Stimulated activated naive CD8-positive, alpha-beta T cell treated with anti-CD3 and anti-CD28 coated beads, Interleukin-15, Interleukin-2, amounts not matched to agents 100 U/mL and 50 U/mL, for 24 hours (primary cell): Measurements from ENCODE around the gene SGCE.
"Not testable (repeated sequence)": the region's sequence is repeated elsewhere in the genome, so short reads cannot be mapped to it uniquely, and the experiment has no call there.

ENCODE experiments used
- ATAC-seq: fragments of 150-1000 bp; cut with Tn5 transposase; one replicate; pipeline ENCODE4 v1.10.0; 2021
- DNase-seq: peaks from one replicate; pipeline ENCODE4 v3.0.0; 2021

The SGCE gene, protein sequence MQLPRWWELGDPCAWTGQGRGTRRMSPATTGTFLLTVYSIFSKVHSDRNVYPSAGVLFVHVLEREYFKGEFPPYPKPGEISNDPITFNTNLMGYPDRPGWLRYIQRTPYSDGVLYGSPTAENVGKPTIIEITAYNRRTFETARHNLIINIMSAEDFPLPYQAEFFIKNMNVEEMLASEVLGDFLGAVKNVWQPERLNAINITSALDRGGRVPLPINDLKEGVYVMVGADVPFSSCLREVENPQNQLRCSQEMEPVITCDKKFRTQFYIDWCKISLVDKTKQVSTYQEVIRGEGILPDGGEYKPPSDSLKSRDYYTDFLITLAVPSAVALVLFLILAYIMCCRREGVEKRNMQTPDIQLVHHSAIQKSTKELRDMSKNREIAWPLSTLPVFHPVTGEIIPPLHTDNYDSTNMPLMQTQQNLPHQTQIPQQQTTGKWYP

GRCh38 chr7:94655848-94656657, at the start of gene SGCE:
Gene SGCE (minus strand): TSS chr7:94656133. CDS start chr7:94656098, 35 bp downstream.
- DNase-seq (peak; percentile 75), ATAC-seq (no peak)

DNA sequence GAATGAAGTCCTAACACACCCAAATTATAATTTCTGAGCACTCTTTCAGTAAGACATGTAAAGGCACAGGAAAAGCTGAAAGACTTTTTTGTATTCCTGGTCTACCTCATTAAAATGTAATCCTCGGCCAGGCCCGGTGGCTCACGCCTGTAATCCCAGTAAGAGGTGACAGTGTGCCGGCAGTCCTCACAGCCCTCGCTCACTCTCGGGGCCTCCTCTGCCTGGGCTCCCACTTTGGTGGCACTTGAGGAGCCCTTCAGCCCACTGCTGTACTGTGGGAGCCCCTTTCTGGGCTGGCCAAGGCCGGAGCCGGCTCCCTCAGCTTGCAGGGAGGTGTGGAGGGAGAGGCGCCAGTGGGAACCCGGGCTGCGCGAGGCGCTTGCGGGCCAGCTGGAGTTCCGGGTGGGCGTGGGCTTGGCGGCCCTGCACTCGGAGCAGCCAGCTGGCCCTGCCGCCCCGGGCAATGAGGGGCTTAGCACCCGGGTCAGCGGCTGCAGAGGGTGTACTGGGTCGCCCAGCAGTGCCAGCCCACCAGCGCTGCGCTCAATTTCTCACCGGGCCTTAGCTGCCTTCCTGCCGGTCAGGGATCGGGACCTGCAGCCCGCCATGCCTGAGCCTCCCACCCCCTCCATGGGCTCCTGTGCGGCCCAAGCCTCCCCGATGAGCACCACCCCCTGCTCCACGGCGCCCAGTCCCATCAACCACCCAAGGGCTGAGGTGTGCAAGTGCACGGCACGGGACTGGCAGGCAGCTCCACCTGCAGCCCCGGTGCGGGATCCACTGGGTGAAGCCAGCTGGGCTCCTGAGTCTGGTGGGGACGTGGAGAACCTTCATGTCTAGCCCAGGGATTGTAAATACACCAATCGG, 49.5 kb upstream of the SGCE start:
- ATAC-seq, result not testable (repeated sequence)

DNA sequence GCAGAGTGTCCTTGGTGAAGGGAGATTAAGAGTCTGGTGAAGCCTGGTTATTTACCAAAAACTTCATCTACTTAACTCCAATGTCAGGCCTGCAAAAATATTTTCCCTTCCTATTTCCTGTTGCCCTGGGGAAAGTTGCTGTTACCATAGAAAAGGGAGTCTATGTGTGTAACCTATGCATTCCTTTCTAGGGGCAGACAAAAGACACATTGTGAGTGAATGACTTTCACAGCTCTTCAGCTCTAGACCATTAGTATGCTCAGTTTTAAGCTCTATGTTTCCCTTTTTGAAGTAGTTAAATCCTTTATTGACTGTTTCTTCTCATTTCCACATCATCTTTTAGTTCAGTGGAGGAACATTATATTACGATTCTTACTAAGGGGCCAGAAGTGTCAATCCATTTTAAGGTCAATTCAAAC, 45.6 kb upstream of the SGCE start:
- no peak for DNase-seq
- no peak for ATAC-seq

More for the DNA sequence above, 49.5 kb upstream of the SGCE start:
- DNase-seq, result not testable (repeated sequence)

- no peak for ATAC-seq
- no peak for DNase-seq
Measured at GRCh38 chr7:94700926-94701554, 45.1 kb upstream of the SGCE start.

DNA sequence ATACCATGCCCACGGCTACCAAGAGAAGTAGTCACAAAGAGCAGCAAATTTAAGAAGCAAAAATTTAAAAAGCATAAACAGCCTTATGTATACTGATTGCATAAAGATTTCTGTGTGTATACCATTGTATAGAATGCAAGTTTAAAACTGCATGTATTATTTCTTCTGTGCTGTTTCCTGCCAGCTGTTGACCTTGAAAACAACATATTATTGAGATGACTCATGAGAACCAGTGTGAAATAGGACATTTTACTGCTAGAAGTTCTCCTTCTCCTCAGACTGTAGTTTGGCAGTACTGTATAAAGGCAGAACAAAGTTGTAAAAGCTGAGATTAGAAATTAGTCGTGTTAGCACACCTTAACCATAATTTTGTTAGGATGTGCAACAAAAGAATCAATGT, 42.3 kb upstream of the SGCE start:
- DNase-seq (no peak), ATAC-seq (no peak)

DNA sequence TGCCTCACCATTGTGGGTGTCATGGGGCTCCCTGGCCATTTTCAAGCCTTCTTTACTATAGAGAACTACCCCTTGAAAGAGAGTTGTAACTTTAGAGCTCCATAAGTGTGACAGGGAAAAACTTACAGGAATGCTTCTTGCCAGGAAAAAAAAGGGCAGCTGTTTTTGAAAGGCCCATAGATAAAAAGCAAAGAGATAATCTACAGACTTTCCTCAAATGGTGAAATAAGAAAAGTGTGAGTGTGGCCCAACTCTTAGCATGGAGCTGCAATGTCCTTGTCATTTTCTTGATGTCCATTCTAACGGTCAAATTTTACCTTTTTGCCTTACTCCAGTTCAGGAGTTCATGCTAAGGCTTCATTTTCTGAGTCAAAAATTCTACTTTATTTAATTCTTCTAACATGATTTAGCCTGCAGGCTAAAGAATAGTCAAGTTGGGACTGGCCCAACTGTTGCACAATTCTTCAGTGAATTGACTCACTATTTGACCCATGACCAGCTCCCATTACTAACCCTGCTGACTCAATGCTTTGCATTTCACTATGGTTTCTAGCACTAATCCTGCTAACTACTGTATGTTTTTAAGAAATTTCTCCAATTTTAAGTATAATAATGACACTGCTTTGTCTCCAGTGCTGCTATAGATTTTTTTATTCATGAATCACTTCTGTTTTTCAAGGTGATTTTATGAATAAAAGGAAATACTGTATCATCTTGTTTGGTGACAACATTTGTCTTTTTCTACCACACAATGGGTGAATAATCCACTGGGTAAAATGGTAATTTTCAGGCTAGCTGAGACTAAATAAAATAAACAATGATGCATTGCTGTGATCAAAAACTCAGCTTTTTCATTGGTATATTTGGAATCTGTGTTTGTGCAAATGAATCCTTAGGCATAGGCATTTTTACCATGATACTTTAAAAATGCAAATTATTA, 41.4 kb upstream of the SGCE start:
- DNase-seq (no peak), ATAC-seq (no peak)

GRCh38 chr7:94687810-94688209, 31.9 kb upstream of the SGCE start:
- ATAC-seq (no peak), DNase-seq (no peak)

- no peak for ATAC-seq
- no peak for DNase-seq
Measured at GRCh38 chr7:94687076-94687475, 31.1 kb upstream of the SGCE start.

DNA sequence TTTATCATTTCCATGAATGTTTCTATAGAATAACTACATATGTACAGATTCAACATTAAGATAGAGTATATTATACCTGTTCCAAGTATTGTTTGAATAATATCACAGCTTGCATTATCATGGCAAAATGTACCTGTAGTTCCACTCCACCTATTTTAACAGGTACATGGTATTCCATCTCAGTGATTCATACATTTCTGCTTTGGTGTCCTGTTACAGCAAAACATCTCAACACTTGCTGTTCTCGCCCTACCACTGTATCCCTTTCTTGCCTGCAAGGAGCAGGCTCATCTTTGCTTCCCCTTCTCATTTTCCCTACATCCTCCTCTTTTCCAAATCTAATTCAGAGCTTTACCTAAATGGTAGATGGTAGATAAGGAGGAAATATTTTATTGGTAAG, 27.1 kb upstream of the SGCE start:
- DNase-seq (no peak), ATAC-seq (no peak)

DNA sequence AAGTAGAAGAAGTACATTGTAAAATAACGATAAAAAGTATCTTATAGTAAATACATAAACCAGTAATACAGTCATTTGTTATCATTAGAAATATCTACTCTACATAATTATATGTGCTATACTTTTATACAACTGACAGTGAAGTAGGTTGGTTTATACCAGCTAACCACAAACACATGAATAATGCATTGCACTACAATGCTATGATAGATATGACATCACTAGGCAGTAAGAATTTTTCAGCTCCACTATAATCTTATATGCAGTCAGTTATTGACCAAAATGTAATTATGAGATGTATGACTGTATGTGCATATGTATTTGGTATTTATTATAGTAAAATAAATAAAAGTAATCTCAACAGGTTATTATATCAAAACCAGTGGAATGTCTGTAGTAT, 23.4 kb upstream of the SGCE start:
- ATAC-seq (no peak), DNase-seq (no peak)

DNA sequence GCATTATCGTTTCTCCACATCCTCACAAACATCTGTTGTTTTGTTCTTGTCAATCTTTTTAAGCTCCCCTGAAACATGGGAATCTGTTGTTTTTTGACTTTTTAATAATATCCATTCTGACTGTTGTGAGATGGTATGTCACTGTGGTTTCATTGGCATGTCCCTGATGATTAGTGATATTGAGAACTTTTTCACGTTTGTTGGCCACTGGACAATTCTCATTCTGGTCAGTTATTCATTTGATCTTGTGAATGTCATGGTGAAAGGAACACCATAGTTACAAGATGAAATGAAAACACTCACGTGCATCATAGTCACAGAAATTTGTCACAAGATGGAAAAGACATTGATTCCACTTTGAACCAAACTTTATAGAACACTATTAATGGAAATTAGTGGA, 20.5 kb upstream of the SGCE start:
- DNase-seq (no peak), ATAC-seq (no peak)

GRCh38 chr7:94675356-94675755, 19.4 kb upstream of the SGCE start:
- ATAC-seq (no peak), DNase-seq (no peak)

GRCh38 chr7:94671444-94672235, 15.7 kb upstream of the SGCE start:
- no peak for ATAC-seq

DNA sequence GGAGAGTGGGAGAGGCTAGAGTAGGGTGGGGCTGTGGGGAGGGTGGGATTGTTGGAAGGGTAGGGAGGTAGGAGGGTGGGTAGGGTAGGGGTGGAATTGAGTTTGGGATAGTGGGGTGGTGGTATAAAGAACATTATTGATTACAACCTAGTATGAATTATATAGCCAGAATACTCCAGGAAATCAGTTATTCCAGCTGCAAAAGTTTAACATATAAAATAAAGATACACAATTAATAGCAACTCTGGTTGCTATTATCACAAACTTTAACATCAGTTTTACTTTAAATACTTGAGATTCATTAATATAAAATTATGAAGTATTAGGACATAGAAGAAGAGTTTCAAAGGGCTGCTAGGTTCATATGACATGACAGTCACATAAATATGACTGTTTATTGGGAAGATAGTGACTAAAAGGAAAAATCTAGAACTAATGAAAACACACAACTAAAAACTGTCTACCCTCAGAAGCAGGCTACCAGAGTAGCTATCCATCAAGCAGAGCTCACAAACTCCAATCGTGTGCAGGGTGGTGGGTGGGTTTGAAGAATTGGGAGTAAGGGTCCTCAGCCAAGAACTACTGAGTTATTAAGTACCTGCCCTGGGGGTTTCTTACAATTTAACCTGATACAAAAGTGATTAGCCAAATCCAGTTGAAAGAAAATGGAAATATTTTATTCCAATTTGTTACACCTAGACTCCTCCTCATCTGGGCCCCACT, 14.0 kb upstream of the SGCE start:
- ATAC-seq (no peak), DNase-seq (no peak)

More at GRCh38 chr7:94671444-94672235, 15.7 kb upstream of the SGCE start:
- no peak for DNase-seq

DNA sequence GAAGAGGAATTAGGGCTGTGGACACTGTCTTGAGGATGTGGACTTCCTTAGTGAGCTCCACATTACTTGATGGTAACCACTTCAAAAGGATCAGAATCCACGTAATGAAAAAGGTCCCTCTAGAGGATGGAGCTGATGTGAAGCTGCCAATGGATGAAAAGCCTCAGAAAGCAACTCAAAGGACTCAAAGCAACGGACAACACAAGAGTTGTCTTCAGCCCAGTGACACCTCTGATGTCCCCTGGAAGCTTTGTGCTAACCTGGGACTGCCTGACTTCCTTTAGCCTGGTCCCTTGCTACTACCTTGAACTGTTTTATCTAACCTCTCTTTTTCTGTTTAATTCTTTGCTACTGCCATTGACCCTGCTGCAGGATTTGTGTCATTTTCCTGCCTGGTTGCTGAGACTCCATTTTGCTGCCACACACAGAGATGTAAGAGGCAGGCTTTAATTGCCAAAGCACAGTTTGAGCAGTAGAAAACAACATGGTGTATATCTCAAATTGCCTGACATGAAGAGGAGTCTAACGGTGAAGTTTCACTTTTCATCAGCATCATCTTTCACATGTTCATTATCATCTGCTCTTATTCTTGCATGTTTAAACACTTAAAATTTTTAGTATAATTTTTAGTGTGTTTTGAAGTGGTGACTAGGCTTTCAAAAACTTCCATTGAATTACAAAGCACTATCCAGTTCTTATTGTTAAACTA, 11.1 kb upstream of the SGCE start:
- ATAC-seq (no peak), DNase-seq (no peak)

DNA sequence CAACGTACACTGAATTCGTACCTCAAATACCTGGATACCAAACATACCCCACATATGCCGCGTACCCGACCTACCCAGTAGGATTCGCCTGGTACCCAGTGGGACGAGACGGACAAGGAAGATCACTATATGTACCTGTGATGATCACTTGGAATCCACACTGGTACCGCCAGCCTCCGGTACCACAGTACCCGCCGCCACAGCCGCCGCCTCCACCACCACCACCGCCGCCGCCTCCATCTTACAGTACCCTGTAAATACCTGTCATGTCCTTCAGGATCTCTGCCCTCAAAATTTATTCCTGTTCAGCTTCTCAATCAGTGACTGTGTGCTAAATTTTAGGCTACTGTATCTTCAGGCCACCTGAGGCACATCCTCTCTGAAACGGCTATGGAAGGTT, 9.5 kb upstream of the SGCE start:
- no peak for DNase-seq
- ATAC-seq, result no peak

DNA sequence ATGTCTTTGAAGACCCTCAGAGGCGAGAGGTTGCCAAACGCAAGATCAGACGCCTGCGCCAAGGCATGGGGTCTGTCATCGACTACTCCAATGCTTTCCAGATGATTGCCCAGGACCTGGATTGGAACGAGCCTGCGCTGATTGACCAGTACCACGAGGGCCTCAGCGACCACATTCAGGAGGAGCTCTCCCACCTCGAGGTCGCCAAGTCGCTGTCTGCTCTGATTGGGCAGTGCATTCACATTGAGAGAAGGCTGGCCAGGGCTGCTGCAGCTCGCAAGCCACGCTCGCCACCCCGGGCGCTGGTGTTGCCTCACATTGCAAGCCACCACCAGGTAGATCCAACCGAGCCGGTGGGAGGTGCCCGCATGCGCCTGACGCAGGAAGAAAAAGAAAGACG, 8.1 kb upstream of the SGCE start:
- DNase-seq (no peak), ATAC-seq (no peak)

DNA sequence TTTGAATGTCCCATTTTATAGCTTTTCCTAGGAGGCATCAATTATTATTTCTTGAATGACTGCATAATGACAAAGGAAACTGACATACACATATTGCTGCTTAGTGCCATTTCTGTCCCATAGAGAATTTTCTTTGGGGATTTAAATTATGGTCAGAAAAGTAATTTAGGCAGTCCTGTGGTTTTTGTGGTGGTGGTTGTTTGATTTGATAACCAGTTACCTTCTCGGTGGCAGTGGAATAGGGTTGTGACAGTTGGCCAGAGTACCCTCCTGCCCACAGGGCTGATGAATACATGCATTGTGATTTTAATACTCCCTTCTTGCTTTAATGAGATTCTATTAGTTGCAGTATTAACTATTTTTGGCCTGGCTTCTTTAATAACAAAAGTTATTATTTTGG, 6.6 kb upstream of the SGCE start:
- no peak for DNase-seq

DNA sequence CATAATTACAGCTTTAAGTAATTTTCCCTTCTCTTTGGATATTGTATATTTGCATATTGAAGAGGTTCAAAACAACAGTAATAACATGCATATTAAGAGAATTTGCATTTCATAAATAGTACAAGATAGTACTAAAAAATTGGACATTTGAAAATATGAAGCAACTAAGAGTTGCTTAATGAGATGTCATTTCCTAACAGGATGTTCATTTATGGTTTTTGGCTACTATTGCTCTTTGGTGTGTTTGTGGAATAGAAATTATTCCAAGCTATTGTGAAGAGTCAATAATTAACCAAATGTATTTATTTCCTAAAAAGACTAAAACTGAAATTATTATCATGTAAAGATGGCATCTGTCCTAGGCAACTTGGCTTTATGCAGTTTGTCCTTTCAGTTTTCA, 4.1 kb upstream of the SGCE start:
- no peak for ATAC-seq
- no peak for DNase-seq

More for the DNA sequence above, 6.6 kb upstream of the SGCE start:
- no peak for ATAC-seq
